Stimulated activated CD4-positive, alpha-beta T cell treated with anti-CD3 and anti-CD28 coated beads, Interleukin-2, amount 100 ng/mL, for 24 hours (primary cell): ENCODE measurements around the gene CACNA1C.
A peak's percentile ranks its signal among the peaks of the same experiment; 100 is the strongest.

Experiments used
- DNase-seq, 2 donors: peaks; one replicate each; pipeline ENCODE4 v3.0.0-alpha.2; 2020

CACNA1C gene

GRCh38 chr12:2378835-2379330 lies 326.1 kb downstream of the CACNA1C start:
- no peak for DNase-seq

GRCh38 chr12:2380946-2381345 lies 328.2 kb downstream of the CACNA1C start:
- DNase-seq, result no peak

GRCh38 chr12:2382370-2383155 lies 329.8 kb downstream of the CACNA1C start:
- no peak for DNase-seq

- no peak for DNase-seq
Observed at GRCh38 chr12:2383325-2384028, 330.7 kb downstream of the CACNA1C start.

- no peak for DNase-seq
Observed at GRCh38 chr12:2384029-2384386, 331.2 kb downstream of the CACNA1C start.

- no peak for DNase-seq
Observed at GRCh38 chr12:2384533-2385351, 332.0 kb downstream of the CACNA1C start.

- DNase-seq, result no peak
Observed at GRCh38 chr12:2385529-2385928, 332.7 kb downstream of the CACNA1C start.

- no peak for DNase-seq
Observed at GRCh38 chr12:2386566-2386965, 333.8 kb downstream of the CACNA1C start.

- DNase-seq, result peak; percentile 28 to 40
Observed at GRCh38 chr12:2387103-2387834, 334.5 kb downstream of the CACNA1C start.

- no peak for DNase-seq
Observed at GRCh38 chr12:2389079-2389790, 336.4 kb downstream of the CACNA1C start.

- DNase-seq, result no peak
Observed at GRCh38 chr12:2390133-2390532, 337.3 kb downstream of the CACNA1C start.

GRCh38 chr12:2390850-2391390 lies 338.1 kb downstream of the CACNA1C start:
- DNase-seq, result no peak

- DNase-seq, result no peak
Observed at GRCh38 chr12:2391740-2392331, 339.0 kb downstream of the CACNA1C start.

GRCh38 chr12:2393016-2393415 lies 340.2 kb downstream of the CACNA1C start:
- no peak for DNase-seq

GRCh38 chr12:2393996-2394395 lies 341.2 kb downstream of the CACNA1C start:
- DNase-seq, result no peak

- DNase-seq, result peak; percentile 44 to 61
Observed at GRCh38 chr12:2395354-2395977, 342.7 kb downstream of the CACNA1C start.

- no peak for DNase-seq
Observed at GRCh38 chr12:2396448-2396871, 343.7 kb downstream of the CACNA1C start.

GRCh38 chr12:2397356-2398045 lies 344.7 kb downstream of the CACNA1C start:
- DNase-seq, result no peak

- no peak for DNase-seq
Observed at GRCh38 chr12:2401040-2401439, 348.3 kb downstream of the CACNA1C start.

- no peak for DNase-seq
Observed at GRCh38 chr12:2402073-2402579, 349.3 kb downstream of the CACNA1C start.
